GM12892 (cell line): ENCODE results near the gene KCNJ12.
"Not testable (repeated sequence)": the region's sequence is repeated elsewhere in the genome, so short reads cannot be mapped to it uniquely, and the experiment has no call there.

Experiments used
- POLR2A ChIP-seq: IDR thresholded peaks from 2 replicates; pipeline ENCODE4 v1.6.1; 2011; ENCODE audit warnings: low read depth, low read length, control low read depth
- POLR2AphosphoS5 ChIP-seq: IDR thresholded peaks from 2 replicates; pipeline ENCODE4 v1.6.1; 2011; ENCODE audit warnings: low read depth, low read length, control low read depth

DNA sequence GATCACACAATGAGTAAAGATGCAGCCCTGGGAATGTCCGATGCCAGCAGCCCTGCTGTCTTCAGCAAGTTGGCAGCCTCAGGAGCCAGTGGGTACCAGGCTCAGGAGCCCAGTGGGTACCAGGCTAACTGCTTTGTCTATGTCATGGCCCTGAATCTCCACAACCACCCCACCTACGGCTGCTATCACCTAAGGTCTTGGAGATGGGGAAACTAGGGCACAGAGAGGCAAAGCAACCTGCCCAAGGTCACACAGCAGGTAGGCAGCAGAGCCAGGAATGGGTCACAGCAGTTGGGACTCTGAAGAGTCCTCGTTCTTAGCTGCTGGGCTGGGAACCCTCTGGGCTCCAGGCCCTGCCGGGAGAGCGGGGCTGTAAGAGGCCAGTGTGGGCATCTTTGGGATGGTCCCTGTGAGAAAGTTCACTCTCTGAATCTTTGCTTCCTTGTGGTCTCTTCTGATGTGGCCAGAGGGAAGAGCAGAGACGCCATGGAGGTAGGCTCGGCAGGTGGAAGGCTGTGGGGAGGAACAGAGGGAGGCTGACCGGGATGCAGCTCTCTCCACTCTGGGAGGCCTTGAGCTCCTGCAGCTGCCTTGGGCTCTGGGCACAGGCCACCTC lies 34.1 kb upstream of the KCNJ12 start:
- TF ChIP-seq POLR2A, POLR2AphosphoS5: not testable (repeated sequence)
